GM21717 (cell line): ENCODE data around the gene DRD1.
"Not testable (repeated sequence)": the region's sequence is repeated elsewhere in the genome, so short reads cannot be mapped to it uniquely, and the experiment has no call there.

Experiments
- ATAC-seq: cut with Tn5 transposase; IDR thresholded peaks from one replicate; pipeline ENCODE4 v1.9.1; 2021; ENCODE audit warnings: mild to moderate bottlenecking, moderate library complexity; ENCODE audit not compliant: unreplicated experiment

Gene DRD1

DNA sequence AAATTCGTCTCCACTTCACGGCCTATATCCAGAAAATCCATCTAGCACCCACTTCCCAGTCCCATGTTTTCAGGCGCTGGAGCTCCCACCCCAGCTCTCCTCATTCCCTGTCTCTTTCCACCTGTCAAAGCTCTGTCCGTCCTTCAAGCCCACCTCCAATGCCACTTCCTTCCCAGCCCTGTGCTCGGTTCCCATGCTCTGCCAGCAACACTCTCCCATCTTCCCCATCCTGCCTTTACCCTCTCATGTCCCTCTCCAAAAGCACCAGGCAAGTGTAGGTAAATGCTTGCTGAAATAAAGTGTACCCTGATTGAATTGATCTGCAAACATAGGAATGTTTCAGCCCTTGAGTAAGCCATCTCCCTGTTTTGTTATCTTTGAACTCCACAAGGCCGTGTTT lies 9.2 kb downstream of the DRD1 start:
- ATAC-seq = no peak

DNA sequence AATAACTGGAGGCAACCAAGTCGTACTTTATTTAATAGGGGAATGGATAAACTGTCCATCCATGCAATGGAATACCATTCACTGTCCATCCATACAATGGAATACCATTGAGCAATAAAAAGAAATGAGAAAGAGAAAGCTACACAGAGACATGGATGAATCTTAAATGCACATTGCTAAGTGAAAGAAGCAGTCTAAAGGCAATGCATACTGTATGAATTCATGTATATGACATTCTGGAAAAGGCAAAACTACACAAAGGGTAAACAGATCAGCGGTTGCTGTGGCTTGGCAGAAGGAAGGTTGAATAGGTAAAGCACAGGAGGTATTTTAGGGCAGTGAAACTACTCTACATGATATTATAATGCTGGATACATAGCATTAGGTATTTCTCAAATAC lies 16.2 kb downstream of the DRD1 start:
- no peak for ATAC-seq

DNA sequence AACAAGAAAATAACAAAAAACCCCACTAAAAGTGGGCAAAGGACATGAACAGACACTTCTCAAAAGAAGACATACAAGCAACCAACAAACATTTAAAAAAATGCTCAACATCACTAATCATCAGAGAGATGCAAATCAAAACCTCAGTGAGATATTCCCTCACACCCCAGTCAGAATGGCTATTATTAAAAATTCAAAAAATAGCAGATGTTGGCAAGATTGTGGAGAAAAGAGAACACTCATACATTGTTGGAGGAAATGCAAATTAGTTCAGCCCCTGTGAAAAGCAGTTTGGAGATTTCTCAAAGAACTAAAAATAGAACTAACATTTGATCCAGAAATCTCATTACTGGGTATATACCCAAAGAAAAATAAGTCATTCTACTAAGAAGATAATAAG lies 19.4 kb downstream of the DRD1 start:
- not testable (repeated sequence) for ATAC-seq

GRCh38 chr5:175422058-175422457 lies 21.9 kb downstream of the DRD1 start:
- ATAC-seq = no peak

DNA sequence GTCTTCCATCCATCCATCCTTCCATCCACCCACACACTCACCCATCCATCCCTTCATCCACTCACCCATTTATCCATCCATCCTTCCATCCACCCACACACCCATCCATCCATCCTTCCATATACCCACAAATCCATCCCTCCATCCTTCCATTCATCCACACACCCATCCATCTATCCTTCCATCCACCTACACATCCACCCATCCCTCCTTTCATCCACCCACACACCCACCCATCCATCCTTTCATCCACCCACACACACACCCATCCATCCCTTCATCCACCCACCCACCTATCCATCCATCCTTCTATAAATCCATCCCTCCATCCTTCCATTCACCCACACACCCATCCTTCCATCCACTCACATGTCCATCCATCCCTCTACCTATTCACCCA lies 23.6 kb downstream of the DRD1 start:
- ATAC-seq = no peak

DNA sequence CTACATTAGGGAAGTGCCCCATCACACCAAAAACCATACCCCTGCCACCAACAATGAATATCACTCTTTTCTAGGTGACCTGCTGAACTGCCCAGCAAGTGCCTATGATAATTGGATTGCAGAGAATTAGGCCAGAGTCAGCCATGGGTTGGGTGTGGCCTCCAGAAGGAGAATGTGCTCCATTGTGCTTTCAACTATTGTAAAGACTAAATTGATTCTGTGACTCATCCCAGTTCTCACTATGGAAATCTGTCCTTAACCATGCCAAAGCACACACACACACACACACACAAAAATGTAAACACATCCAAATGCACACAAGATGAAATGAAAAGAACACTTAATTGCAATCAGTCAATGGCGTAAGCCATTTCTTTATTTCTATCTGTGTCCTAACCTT lies 25.7 kb downstream of the DRD1 start:
- no peak for ATAC-seq

DNA sequence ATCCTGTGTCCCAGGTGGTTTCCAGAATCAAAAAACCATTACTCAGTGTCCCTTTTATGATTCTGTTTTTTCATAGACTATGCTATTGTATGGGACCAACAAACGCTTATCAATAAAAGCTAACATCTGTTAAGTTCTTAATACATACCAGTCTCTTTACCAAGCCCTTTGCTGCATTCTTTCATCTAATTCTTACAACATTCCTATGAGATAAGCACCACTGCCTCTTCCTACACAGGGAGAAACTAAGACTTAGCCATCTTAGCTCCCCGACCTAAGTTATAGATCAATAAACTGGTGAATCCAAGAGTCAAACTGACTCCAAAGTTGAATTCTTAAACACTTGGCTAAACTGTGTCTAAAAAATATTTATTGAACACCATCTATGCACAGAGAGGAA lies 26.6 kb downstream of the DRD1 start:
- ATAC-seq = no peak

DNA sequence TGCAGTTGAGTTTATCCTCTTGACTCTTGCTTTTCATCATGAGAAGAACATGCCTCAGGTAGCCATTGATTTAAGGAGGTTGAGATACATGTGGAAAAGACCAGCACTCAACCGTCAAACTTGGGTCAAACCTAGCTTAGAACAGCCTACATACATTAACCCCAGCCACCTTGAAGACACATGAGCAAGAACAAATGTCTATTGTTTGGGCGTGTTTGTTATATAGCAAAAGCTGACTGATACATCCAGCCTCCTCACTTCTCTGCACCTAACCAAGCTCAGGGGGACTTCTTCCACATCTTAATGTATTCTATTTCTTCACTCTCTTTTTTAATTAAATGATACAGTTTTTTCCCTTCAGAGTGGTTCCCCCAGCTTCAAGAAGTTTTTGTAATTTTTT lies 28.7 kb downstream of the DRD1 start:
- no peak for ATAC-seq

- ATAC-seq = no peak
These were observed 33.1 kb downstream of the DRD1 start for GRCh38 chr5:175410926-175411325.

GRCh38 chr5:175406300-175406699 lies 37.7 kb downstream of the DRD1 start:
- no peak for ATAC-seq

DNA sequence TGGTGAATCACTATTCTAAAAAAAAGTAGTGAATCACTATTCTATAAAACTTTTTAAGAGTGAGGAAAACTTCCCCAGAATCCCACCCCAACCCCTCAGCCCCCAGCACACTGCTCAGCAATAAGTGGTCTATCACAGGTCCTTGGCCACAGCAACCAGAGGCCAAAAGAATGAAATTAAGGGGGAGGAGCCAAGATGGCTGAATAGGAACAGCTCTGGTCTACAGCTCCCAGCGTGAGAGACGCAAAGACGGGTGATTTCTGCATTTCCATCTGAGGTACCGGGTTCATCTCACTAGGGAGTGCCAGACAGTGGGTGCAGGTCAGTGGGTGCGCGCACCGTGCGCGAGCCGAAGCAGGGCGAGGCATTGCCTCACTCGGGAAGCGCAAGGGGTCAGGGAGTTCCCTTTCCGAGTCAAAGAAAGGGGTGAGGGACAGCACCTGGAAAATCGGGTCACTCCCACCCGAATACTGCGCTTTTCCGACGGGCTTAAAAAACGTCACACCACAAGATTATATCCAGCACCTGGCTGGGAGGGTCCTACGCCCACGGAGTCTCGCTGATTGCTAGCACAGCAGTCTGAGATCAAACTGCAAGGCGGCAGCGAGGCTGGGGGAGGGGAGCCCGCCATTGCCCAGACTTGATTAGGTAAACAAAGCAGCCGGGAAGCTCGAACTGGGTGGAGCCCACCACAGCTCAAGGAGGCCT lies 46.2 kb downstream of the DRD1 start:
- not testable (repeated sequence) for ATAC-seq

DNA sequence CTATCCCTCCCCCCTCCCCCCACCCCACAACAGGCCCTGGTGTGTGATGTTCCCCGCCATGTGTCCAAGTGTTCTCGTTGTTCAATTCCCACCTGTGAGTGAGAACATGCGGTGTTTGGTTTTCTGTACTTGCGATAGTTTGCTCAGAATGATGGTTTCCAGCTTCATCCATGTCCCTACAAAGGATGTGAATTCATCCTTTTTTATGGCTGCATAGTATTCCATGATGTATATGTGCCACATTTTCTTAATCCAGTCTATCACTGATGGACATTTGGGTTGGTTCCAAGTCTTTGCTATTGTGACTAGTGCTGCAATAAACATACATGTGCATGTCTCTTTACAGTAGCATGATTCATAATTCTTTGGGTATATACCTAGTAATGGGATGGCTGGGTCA lies 48.6 kb downstream of the DRD1 start:
- ATAC-seq = not testable (repeated sequence)

- ATAC-seq = no peak
These were observed 49.4 kb downstream of the DRD1 start for GRCh38 chr5:175394601-175395000.

DNA sequence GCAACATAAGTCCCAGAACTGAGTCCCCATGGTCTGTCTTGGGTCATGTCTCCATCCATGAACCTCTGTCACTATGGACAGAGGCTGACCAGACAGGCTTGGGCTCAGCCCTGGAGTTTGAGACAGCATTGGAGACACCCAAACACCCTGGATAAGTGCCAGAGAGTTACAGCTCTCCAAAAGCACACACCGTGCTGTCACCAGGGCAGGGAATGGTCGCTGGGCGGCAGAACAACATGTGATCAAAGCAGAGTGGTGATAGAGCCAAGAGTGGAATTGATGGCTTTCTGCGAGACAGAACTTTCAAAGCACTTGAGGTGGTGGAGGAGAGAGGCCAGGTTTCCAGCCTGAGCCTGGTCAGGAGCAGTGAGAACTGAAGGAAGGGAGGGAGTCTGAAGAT lies 50.1 kb downstream of the DRD1 start:
- no peak for ATAC-seq

GRCh38 chr5:175392236-175392635 lies 51.7 kb downstream of the DRD1 start:
- ATAC-seq = no peak

- no peak for ATAC-seq
These were observed 53.5 kb downstream of the DRD1 start for GRCh38 chr5:175390352-175391083.
